GM10266 (cell line): ENCODE measurements around the gene FGD3.

Experiments
- DNase-seq: peaks from one replicate; pipeline ENCODE4 v3.0.0; 2012; ENCODE audit errors: extremely low spot score
- TF ChIP-seq, protein P1 (sequence below): IDR thresholded peaks from 2 replicates; pipeline ENCODE4 v1.5.1; 2012; ENCODE audit warnings: mild to moderate bottlenecking, low read depth; ENCODE audit not compliant: control insufficient read depth, insufficient read depth; ENCODE audit errors: missing control alignments

FGD3 gene

DNA sequence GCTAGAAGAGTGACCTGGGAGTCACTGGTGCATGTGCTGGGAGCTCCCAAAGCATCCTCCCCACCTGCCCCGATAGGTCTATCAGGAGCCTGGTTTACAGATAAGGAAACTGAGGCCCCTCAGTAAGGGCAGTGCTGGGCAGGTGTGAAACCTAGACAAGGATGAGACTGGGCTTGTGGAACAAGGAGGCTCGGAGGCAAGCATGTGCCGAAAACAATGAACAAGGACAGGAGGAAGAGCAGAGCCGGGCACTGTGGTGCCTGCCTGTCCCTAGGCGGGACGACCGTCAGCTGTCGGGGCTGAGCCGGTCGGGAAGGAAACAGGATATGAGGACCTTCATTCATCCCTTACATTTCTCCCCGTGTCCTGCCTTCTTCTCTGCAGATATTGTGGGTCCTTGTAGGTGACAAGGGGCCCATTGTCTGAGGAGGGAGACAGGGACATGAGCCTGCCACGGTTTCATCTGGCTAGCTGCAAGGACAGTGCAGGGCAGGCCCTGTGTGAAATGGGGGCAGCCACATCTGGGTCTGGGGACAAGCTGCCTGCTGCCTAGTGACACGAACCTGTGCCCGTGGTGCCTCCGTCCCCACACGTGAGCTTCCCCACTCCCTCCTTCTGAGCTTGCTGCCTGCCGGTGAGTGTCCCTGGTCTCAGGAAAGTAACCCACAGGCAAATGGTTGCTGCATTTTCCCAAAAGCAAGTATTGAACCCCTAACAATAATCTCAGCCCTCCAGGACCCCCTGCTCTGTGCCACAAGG is 18.6 kb downstream of the FGD3 start:
- DNase-seq: no peak
- TF ChIP-seq, protein P1, sequence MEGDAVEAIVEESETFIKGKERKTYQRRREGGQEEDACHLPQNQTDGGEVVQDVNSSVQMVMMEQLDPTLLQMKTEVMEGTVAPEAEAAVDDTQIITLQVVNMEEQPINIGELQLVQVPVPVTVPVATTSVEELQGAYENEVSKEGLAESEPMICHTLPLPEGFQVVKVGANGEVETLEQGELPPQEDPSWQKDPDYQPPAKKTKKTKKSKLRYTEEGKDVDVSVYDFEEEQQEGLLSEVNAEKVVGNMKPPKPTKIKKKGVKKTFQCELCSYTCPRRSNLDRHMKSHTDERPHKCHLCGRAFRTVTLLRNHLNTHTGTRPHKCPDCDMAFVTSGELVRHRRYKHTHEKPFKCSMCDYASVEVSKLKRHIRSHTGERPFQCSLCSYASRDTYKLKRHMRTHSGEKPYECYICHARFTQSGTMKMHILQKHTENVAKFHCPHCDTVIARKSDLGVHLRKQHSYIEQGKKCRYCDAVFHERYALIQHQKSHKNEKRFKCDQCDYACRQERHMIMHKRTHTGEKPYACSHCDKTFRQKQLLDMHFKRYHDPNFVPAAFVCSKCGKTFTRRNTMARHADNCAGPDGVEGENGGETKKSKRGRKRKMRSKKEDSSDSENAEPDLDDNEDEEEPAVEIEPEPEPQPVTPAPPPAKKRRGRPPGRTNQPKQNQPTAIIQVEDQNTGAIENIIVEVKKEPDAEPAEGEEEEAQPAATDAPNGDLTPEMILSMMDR: no peak

DNA sequence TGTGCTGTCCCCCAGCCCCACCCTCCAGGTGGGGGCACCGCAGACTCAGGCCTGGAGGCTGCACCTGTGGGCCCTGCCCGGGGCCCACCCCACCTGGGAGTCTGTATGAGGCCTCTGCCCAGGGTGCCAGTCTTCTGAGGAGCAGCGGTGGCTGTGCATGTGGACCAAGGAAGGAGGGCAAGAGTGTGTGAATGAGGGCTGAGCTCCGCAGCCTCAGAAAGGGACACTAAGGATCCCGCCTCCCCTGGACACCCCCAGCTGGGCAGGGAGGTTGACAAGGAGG is 19.1 kb downstream of the FGD3 start:
- TF ChIP-seq, protein P1: no peak
- no peak for DNase-seq

DNA sequence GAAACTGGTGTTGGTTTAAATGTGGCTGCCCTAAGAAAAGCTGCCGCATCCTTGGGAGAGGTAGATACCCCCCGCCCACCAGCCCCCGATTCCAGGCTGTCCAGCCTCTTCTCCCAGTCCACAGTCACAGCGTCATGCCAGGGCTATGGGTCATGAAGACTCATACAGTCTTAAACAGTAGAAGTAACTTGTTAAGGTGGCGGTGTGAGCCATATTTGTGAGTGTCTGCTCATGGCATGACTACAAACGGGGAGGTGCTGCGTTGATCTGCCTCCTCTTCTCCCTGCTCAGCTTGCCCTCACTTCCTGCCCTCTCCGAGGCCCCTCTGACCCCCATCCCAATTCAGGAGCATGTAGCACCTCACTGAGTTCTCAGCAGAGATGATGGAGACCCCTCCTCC is 20.8 kb downstream of the FGD3 start:
- TF ChIP-seq, protein P1: no peak
- DNase-seq: no peak

DNA sequence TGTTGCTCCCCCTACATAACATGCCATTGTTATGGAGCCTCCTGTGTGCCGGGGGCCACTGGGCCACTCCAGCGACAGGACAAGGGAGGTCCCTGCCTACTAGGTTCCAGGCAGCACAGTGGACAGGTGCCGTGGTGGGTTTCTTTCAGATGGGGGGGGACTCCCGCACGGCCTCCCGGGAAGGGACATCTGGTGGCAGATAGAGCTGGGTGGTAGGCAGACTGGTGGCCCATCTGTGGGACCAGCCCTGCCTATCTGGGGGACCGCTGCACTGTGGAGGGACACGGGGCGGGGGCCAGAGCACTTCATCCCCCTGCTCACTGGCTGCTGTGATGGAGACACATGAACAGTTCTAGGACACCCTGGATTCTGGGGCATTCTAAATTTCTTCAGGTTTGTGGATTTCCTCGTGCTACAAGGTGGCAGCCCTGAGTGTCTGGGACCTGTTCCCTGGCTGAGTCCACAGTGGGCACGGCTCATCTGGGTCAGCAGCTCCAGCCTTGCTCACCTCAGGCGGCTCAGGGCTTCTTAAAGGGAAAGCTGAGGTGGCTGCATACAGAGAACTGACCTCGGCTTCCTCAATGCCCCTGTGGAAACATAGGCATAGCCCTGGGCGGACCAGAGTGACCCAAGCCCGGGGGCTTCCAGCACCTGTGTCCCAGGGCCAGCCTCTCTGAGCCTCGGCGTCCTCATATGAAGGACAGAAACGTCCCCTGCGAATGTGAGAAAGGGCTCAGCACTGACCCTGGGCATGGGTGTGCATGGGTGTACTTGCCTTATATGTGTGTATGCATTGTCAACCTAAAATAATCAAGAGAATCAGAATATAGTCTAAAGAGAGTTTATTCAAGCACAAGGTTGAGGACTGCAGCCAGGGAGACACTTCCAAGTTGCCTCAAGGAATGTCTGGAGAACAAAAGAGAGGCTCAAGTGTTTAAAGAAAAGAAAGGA is 22.5 kb downstream of the FGD3 start:
- TF ChIP-seq, protein P1: no peak
- no peak for DNase-seq

DNA sequence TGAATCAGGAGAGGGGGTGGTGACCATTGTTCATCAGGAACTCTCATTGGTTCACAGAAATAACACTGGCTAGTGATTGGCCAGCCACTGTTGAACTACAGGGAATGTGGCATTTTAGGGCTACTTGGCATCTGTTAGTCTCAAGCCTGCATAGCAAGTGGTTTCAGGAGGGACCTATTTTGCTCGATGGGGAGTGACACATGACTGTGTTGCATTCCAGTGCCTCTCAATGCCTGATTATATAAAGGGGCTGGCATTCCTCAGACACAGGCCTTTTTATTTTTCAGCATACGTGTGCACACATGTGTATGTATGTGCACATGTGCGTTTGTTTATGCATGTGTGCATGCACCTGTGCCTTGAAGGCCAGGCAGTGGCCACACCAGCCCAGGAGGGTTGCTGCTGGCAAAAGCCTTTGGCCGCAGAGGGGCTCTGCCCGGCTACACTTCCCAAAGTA is 23.2 kb downstream of the FGD3 start:
- TF ChIP-seq, protein P1: no peak
- peak; percentile 17 for DNase-seq

DNA sequence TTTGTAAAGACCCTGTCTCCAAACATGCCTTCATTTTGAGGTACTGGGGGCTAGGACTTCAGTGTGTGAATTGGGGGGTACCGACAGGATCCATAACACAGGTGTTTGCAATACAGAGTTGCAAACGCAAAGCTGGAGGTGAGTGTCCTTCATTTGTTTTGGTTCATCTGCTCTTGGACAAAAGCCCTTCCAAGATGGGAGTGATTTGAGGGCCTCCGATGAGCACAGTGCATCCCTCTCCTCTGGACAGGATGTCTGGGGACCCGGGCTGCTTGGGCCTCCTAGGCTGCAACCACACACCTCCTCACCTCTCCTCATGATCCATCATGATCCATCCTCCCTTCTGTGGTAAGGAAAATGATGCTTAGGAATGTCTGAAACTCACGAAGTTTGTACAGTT is 23.8 kb downstream of the FGD3 start:
- peak; percentile 7 for DNase-seq
- TF ChIP-seq, protein P1: no peak

DNA sequence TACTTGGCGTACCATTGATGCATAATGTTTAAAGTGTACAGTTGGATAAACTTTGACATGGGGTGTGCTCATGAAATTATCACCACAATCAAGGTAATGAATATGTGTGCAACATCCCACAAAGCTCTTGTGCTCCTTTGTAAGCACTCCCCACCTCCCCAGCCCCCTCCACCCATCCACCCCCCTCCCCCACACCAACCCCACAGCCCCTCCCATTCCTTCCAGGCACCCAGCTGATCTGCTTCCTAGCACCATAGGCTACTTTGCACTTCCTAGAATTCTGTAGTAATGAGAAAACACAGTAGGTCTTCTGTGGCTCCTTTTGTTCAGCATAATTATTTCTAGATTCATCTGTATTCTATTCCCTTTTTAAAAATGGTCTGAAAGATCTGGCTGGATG is 24.5 kb downstream of the FGD3 start:
- TF ChIP-seq, protein P1: no peak
- DNase-seq: peak; percentile 5
